H1 (cell line): ENCODE data around the gene MED13. TPM values are rescaled to one million over a fixed set of nuclear protein-coding genes. Genes with fewer than 3 reads are reported as not detected.

Source experiments
- CTCF ChIA-PET: fragments of 300-600 bp; sonication (Branson Sonifier 250); formaldehyde crosslinking; loops from one replicate; lab custom pipeline; 2021; ENCODE audit not compliant: partially characterized antibody; lab: Charles Lee
- POLR2A ChIA-PET: fragments of 300-600 bp; sonication (Branson Sonifier 250); formaldehyde crosslinking; loops from one replicate; lab custom pipeline; 2021; ENCODE audit warnings: inconsistent platforms; ENCODE audit not compliant: partially characterized antibody; lab: Charles Lee
- DNase-seq, 2 experiments: peaks; one replicate each; pipeline versions ENCODE4 v3.0.0 to v3.0.0-alpha.2; 2010 to 2022; ENCODE audit warnings: low spot score in 2 of 2, low read depth in 1 of 2, mixed read lengths in 1 of 2
- FAIRE-seq: peaks from 2 replicates; lab custom pipeline; 2011; peaks lifted over from hg19 to GRCh38; lab: Jason Lieb, UNC
- H2AFZ ChIP-seq: 2 replicates; pipeline ENCODE4 v1.8.1; 2012; ENCODE audit warnings: low read length, inconsistent platforms
- H2AK5ac ChIP-seq: 2 replicates; pipeline ENCODE4 v1.6.1; 2013; ENCODE audit warnings: low read depth, low read length
- H2BK120ac ChIP-seq: replicated peaks from 2 replicates; pipeline ENCODE3; 2013; ENCODE audit warnings: low read depth, low read length, inconsistent platforms
- H2BK12ac ChIP-seq: 2 replicates; pipeline ENCODE4 v1.6.1; 2013; ENCODE audit warnings: low read depth, low read length
- H2BK15ac ChIP-seq: 2 replicates; pipeline ENCODE4 v1.6.1; 2013; ENCODE audit warnings: low read length
- H2BK20ac ChIP-seq: 2 replicates; pipeline ENCODE4 v1.6.1; 2013; ENCODE audit warnings: low read length
- H2BK5ac ChIP-seq: 2 replicates; pipeline ENCODE4 v1.6.1; 2013; ENCODE audit warnings: low read depth, low read length
- H3K14ac ChIP-seq: 2 replicates; pipeline ENCODE4 v1.6.1; 2013; ENCODE audit warnings: inconsistent platforms; ENCODE audit not compliant: insufficient read length
- H3K18ac ChIP-seq: 2 replicates; pipeline ENCODE4 v1.6.1; 2013; ENCODE audit warnings: low read length; ENCODE audit errors: extremely low read depth
- H3K23ac ChIP-seq: 2 replicates; pipeline ENCODE4 v1.6.1; 2013; ENCODE audit warnings: inconsistent platforms; ENCODE audit not compliant: insufficient read length
- H3K23me2 ChIP-seq: 2 replicates; pipeline ENCODE4 v1.6.1; 2013; ENCODE audit warnings: low read depth, low read length
- H3K27ac ChIP-seq: 2 replicates; pipeline ENCODE4 v1.6.1; 2011; ENCODE audit warnings: low read depth, low read length, inconsistent platforms
- H3K27me3 ChIP-seq, 4 experiments: replicated peaks in 1 of 4; 1 replicate in 1 of 4; 2 replicates in 3 of 4; pipeline versions ENCODE4 v1.6.1 to v1.8.1; 2011 to 2013; ENCODE audit warnings: low read length in 3 of 4, mild to moderate bottlenecking in 3 of 4, inconsistent platforms in 2 of 4, mixed read lengths in 2 of 4, moderate library complexity in 1 of 4; ENCODE audit not compliant: control insufficient read depth in 3 of 4, insufficient read depth in 3 of 4; ENCODE audit errors: extremely low read depth in 1 of 4
- H3K36me3 ChIP-seq, 4 experiments: 2 replicates each; pipeline versions ENCODE4 v1.6.1 to v1.8.1; 2011 to 2013; ENCODE audit warnings: mild to moderate bottlenecking in 4 of 4, low read length in 3 of 4, moderate library complexity in 2 of 4, control low read depth in 1 of 4, inconsistent platforms in 1 of 4; ENCODE audit not compliant: insufficient read depth in 4 of 4, control insufficient read depth in 2 of 4
- H3K4ac ChIP-seq: replicated peaks from 2 replicates; pipeline ENCODE3; 2013; ENCODE audit warnings: low read length, low read depth, mixed read lengths, inconsistent platforms; ENCODE audit not compliant: insufficient read length
- H3K4me1 ChIP-seq, 4 experiments: replicated peaks in 1 of 4; 1 replicate in 1 of 4; 2 replicates in 3 of 4; pipeline versions ENCODE4 v1.6.1 to v1.8.1; 2011 to 2013; ENCODE audit warnings: low read length in 3 of 4, inconsistent platforms in 2 of 4, mixed read lengths in 1 of 4; ENCODE audit not compliant: insufficient read depth in 4 of 4, control insufficient read depth in 3 of 4
- H3K4me2 ChIP-seq, 2 experiments: 2 replicates each; pipeline versions ENCODE4 v1.6.1 to v1.8.1; 2011 to 2013; ENCODE audit warnings: low read depth in 2 of 2, low read length in 2 of 2, control low read depth in 1 of 2, inconsistent platforms in 1 of 2, mild to moderate bottlenecking in 1 of 2; ENCODE audit not compliant: insufficient read depth in 1 of 2
- H3K4me3 ChIP-seq, 4 experiments: fragments of 200-600, 300-600 bp in 1 of 4; sonication (generic), shearing (Covaris generic), sonication (Bioruptor Twin) in 1 of 4; 2 replicates each; pipeline versions ENCODE4 v1.5.1 to v1.8.1; 2011 to 2016; ENCODE audit warnings: low read length in 4 of 4, low read depth in 3 of 4, control low read depth in 2 of 4, inconsistent platforms in 2 of 4, mild to moderate bottlenecking in 2 of 4, mixed read lengths in 1 of 4, moderate library complexity in 1 of 4; ENCODE audit not compliant: insufficient read depth in 2 of 4; ENCODE audit errors: extremely low read depth in 1 of 4
- H3K56ac ChIP-seq: replicated peaks from 2 replicates; pipeline ENCODE3; 2013; ENCODE audit warnings: low read depth, mild to moderate bottlenecking, mixed read lengths, low read length, inconsistent platforms; ENCODE audit not compliant: insufficient read length
- H3K79me1 ChIP-seq: 2 replicates; pipeline ENCODE4 v1.6.1; 2013; ENCODE audit warnings: low read depth, low read length, control low read depth
- H3K79me2 ChIP-seq, 2 experiments: 2 replicates each; pipeline versions ENCODE4 v1.6.1 to v1.8.1; 2012 to 2013; ENCODE audit warnings: low read length in 2 of 2, mild to moderate bottlenecking in 2 of 2, inconsistent platforms in 1 of 2; ENCODE audit not compliant: insufficient read depth in 2 of 2, control insufficient read depth in 1 of 2
- H3K9ac ChIP-seq, 4 experiments: replicated peaks in 1 of 4; 1 replicate in 1 of 4; 2 replicates in 3 of 4; pipeline versions ENCODE4 v1.6.1 to v1.8.1; 2011 to 2013; ENCODE audit warnings: low read depth in 3 of 4, low read length in 3 of 4, control low read depth in 2 of 4, mild to moderate bottlenecking in 2 of 4, moderate library complexity in 2 of 4, inconsistent platforms in 1 of 4; ENCODE audit errors: extremely low read depth in 1 of 4
- H3K9me3 ChIP-seq, 2 experiments: 2 replicates each; pipeline versions ENCODE4 v1.6.1 to v1.8.1; 2012 to 2013; ENCODE audit warnings: mild to moderate bottlenecking in 2 of 2, moderate library complexity in 2 of 2, control low read depth in 1 of 2, inconsistent platforms in 1 of 2, low read depth in 1 of 2, low read length in 1 of 2, mixed read lengths in 1 of 2; ENCODE audit not compliant: insufficient read depth in 2 of 2
- H4K20me1 ChIP-seq, 2 experiments: replicated peaks in 1 of 2; 2 replicates each; pipeline versions ENCODE3 to v1.8.1; 2011 to 2013; ENCODE audit warnings: inconsistent platforms in 2 of 2, low read length in 2 of 2, mild to moderate bottlenecking in 1 of 2; ENCODE audit not compliant: insufficient read depth in 2 of 2, control insufficient read depth in 1 of 2
- H4K5ac ChIP-seq: 2 replicates; pipeline ENCODE4 v1.6.1; 2013; ENCODE audit warnings: low read length, low read depth, mixed read lengths, inconsistent platforms; ENCODE audit not compliant: insufficient read length
- H4K8ac ChIP-seq: 2 replicates; pipeline ENCODE4 v1.8.0; 2013; ENCODE audit warnings: mild to moderate bottlenecking, moderate library complexity, low read length, inconsistent platforms; ENCODE audit not compliant: insufficient read depth; ENCODE audit errors: extremely low read depth
- H4K91ac ChIP-seq: replicated peaks from 2 replicates; pipeline ENCODE3; 2013; ENCODE audit warnings: low read length, mixed read lengths, inconsistent platforms; ENCODE audit not compliant: insufficient read length
- CEBPB ChIP-seq: IDR thresholded peaks from 2 replicates; pipeline ENCODE4 v1.6.1; 2012; ENCODE audit warnings: low read depth, low read length
- CTCF ChIP-seq, 3 experiments: IDR thresholded peaks; 1 replicate in 2 of 3; 2 replicates in 1 of 3; pipeline versions ENCODE4 v1.5.1 to v1.6.1; 2011; ENCODE audit warnings: low read length in 3 of 3, mild to moderate bottlenecking in 3 of 3, inconsistent platforms in 2 of 3, low read depth in 1 of 3, moderate library complexity in 1 of 3; ENCODE audit not compliant: insufficient read depth in 1 of 3; ENCODE audit errors: control extremely low read depth in 1 of 3
- E2F6 ChIP-seq: IDR thresholded peaks from 2 replicates; pipeline ENCODE4 v1.6.1; 2012; ENCODE audit warnings: inconsistent platforms
- FOSL1 ChIP-seq: IDR thresholded peaks from 2 replicates; pipeline ENCODE4 v1.6.1; 2011; ENCODE audit warnings: mild to moderate bottlenecking, low read depth, low read length, moderate library complexity; ENCODE audit not compliant: insufficient read depth
- GABPA ChIP-seq: IDR thresholded peaks from 2 replicates; pipeline ENCODE4 v1.6.1; 2011; ENCODE audit warnings: mild to moderate bottlenecking, low read length, moderate library complexity, borderline replicate concordance; ENCODE audit not compliant: insufficient read depth
- JUN ChIP-seq: IDR thresholded peaks from 2 replicates; pipeline ENCODE4 v1.6.1; 2011; ENCODE audit warnings: low read depth, mild to moderate bottlenecking, improper control_type of control experiment, low read length
- POLR2A ChIP-seq, 2 experiments: IDR thresholded peaks; 1 replicate in 1 of 2; 2 replicates in 1 of 2; pipeline ENCODE4 v1.6.1; 2011; ENCODE audit warnings: low read depth in 2 of 2, low read length in 2 of 2, mild to moderate bottlenecking in 2 of 2; ENCODE audit errors: control extremely low read depth in 1 of 2
- POLR2AphosphoS5 ChIP-seq: IDR thresholded peaks from 2 replicates; pipeline ENCODE4 v1.6.1; 2011; ENCODE audit warnings: low read depth, low read length
- SIRT6 ChIP-seq: IDR thresholded peaks from one replicate; pipeline ENCODE4 v1.7.1; 2012; ENCODE audit warnings: low read length, inconsistent platforms
- YY1 ChIP-seq: IDR thresholded peaks from 2 replicates; pipeline ENCODE4 v1.6.1; 2011; ENCODE audit warnings: low read depth, mild to moderate bottlenecking, low read length
- WGBS, 2 experiments: shearing (Covaris generic) in 1 of 2; methylation state at CpG; one replicate each; pipeline versions ENCODE4 v1.1.6 to v1.1.7; 2013 to 2015; ENCODE audit warnings: low lambda C conversion rate in 2 of 2, mixed read lengths in 2 of 2, inconsistent platforms in 1 of 2, low coverage in 1 of 2, missing lambda C conversion rate in 1 of 2; ENCODE audit not compliant: insufficient replicate concordance in 2 of 2, insufficient coverage in 1 of 2, insufficient read length in 1 of 2; ENCODE audit errors: extremely low coverage in 1 of 2, missing lambda C conversion rate in 1 of 2; 5-methylcytosine and 5-hydroxymethylcytosine counted together
- polyA plus RNA-seq, 7 experiments: library from polyadenylated mRNA; depleted of rRNA in 3 of 7; stranded (reverse) in 5 of 7; unstranded in 2 of 7; fragments of >200 nt in 5 of 7; fragments of 200-250 nt in 2 of 7; gene quantifications; 1 replicate in 5 of 7; 2 replicates in 1 of 7; 4 replicates in 1 of 7; pipeline versions ENCODE4 v1.2.1 to v1.2.3, GENCODE V29; 2011 to 2013; ENCODE audit warnings: missing spikeins in 2 of 7, mixed read lengths in 2 of 7
- total RNA-seq: library from RNA; stranded (reverse); fragmentation: NEBNext Ultra II Directional; extraction: Animal tissue kit (Norgen Biotek cat#: 25700); gene quantifications from 2 replicates; pipeline ENCODE4 v1.2.1, GENCODE V29; 2021

Gene MED13
- total and polyA plus RNA-seq, 2 of the 8 experiments (the other 6 are each of a cell fraction or from before 2014, with no cell fraction given) = 11.3 to 44.8 TPM

GRCh38 chr17:62089334-62089733 is 24.3 kb upstream of the MED13 start:
- Histone ChIP-seq H2AK5ac (no peak overlapping the region), H2BK20ac (no peak overlapping the region), H3K9me3 (no peaks in the 10 kb centered on the region), H4K91ac (no peak overlapping the region), H2BK15ac (no peak overlapping the region), H3K18ac (no peak overlapping the region), H3K27ac (no peak overlapping the region), H3K9ac (no peak overlapping the region), H3K4ac (no peak overlapping the region), H2AFZ (no peak overlapping the region), H3K79me2 (no peaks in the 10 kb centered on the region), H3K4me2 (no peak overlapping the region), H3K56ac (no peak overlapping the region), H3K4me3 (no peak overlapping the region), H3K23me2 (no peaks in the 10 kb centered on the region), H4K5ac (no peak overlapping the region), H3K23ac (no peak overlapping the region), H4K20me1 (no peaks in the 10 kb centered on the region), H2BK120ac (no peak overlapping the region), H3K36me3 (no peaks in the 10 kb centered on the region), H2BK12ac (no peak overlapping the region), H3K79me1 (no peaks in the 10 kb centered on the region), H3K27me3 (no peaks in the 10 kb centered on the region), H2BK5ac (no peak overlapping the region), H3K4me1 (no peaks in the 10 kb centered on the region), H4K8ac (no peak overlapping the region), H3K14ac (no peak overlapping the region)
- no peak for DNase-seq
- POLR2A ChIA-PET = interaction anchor here (1.4 kb wide), 1 partner anchor 36 kb away, joined by 3 read pairs; no protein-coding TSS in a partner anchor
- no peak for FAIRE-seq
- CTCF ChIA-PET = interaction anchor here (0.6 to 2.2 kb wide), 3 partner anchors 21 to 73 kb away, joined by 3 to 11 read pairs (median 3); no protein-coding TSS in a partner anchor
- WGBS, 2 experiments = 96% methylated on average over 3 of the region's 3 CpGs; no CpG with 5 or more reads in 1 of the 2 experiments
- TF ChIP-seq POLR2A (IDR thresholded peaks at IDR 0.05; ENCODE audit: control extremely low read depth in 1 of 2, low read depth in 2 of 2, low read length in 2 of 2) (no peak), CTCF (IDR thresholded peaks at IDR 0.05; ENCODE audit: control extremely low read depth in 1 of 3, insufficient read depth in 1 of 3, low read depth in 1 of 3, low read length in 3 of 3) (no peak), GABPA (no peak), SIRT6 (no peak), CEBPB (no peak), FOSL1 (no peak), YY1 (no peak), E2F6 (no peak), JUN (no peak), POLR2AphosphoS5 (no peak)
